ENCODE data around the gene NTSR1. TPM values are rescaled to one million over a fixed set of nuclear protein-coding genes. Genes with fewer than 3 reads are reported as not detected.

The NTSR1 gene
- total RNA-seq, 3 donors from 2014 or later: 0.08 TPM; not detected in 2

GRCh38 chr20:62811320-62811719 is 102.7 kb downstream of the NTSR1 start:
- H3K36me3 Mint-ChIP-seq (ENCODE audit: insufficient read depth): peaks cover 12% of the 10 kb centered on the region
- no peak for DNase-seq
- ATAC-seq: no peak
- no peaks in the 10 kb centered on the region for H3K9me3 Mint-ChIP-seq
- H3K27me3 Mint-ChIP-seq (ENCODE audit: low read depth): peaks cover 13% of the 10 kb centered on the region
- no peak overlapping the region for H3K4me3 Mint-ChIP-seq
- peaks cover 21% of the 10 kb centered on the region for H3K4me1 Mint-ChIP-seq (ENCODE audit: low read depth)

GRCh38 chr20:62811720-62812119 is 103.1 kb downstream of the NTSR1 start:
- H3K4me1 Mint-ChIP-seq (ENCODE audit: low read depth): peaks cover 19% of the 10 kb centered on the region
- peaks cover 12% of the 10 kb centered on the region for H3K36me3 Mint-ChIP-seq (ENCODE audit: insufficient read depth)
- DNase-seq (no peak), ATAC-seq (no peak)
- no peak overlapping the region for H3K4me3 Mint-ChIP-seq
- H3K9me3 Mint-ChIP-seq: no peaks in the 10 kb centered on the region
- H3K27me3 Mint-ChIP-seq (ENCODE audit: low read depth): peaks cover 15% of the 10 kb centered on the region

Other genes starting within 250 kb of the NTSR1 start
- gene GATA5, start 232.8 kb upstream of the NTSR1 start, total RNA-seq: not detected
- gene SLCO4A1, start 66.3 kb upstream of the NTSR1 start, total RNA-seq: 10 to 100 TPM; 36.5 to 49.3 (median 48.2) TPM
- 10 to 100 TPM; 14.5 to 18.3 (median 18.1) TPM for gene MRGBP, start 87.6 kb downstream of the NTSR1 start, total RNA-seq
- gene OGFR, start 96.0 kb downstream of the NTSR1 start, total RNA-seq: 10 to 100 TPM; 45.8 to 57.9 (median 53.9) TPM
- under 1 TPM; 0.10 to 0.33 (median 0.21) TPM for gene COL9A3, start 108.2 kb downstream of the NTSR1 start, total RNA-seq
- 1 to 10 TPM; 4.4 to 4.9 (median 4.5) TPM for gene TCFL5, start 153.0 kb downstream of the NTSR1 start, total RNA-seq
- gene DIDO1, start 217.7 kb downstream of the NTSR1 start, total RNA-seq: 10 to 100 TPM; 44.9 to 49.9 (median 47.4) TPM
- gene GID8, start 229.3 kb downstream of the NTSR1 start, total RNA-seq: 10 to 100 TPM; 42.7 to 52.9 (median 47.4) TPM
- 10 to 100 TPM in 2 of 3 donors, 1 to 10 TPM in 1; 6.8 to 16.1 (median 13.3) TPM for gene SLC17A9, start 243.9 kb downstream of the NTSR1 start, total RNA-seq